ENCODE results near the gene PIGO.

The PIGO gene

DNA sequence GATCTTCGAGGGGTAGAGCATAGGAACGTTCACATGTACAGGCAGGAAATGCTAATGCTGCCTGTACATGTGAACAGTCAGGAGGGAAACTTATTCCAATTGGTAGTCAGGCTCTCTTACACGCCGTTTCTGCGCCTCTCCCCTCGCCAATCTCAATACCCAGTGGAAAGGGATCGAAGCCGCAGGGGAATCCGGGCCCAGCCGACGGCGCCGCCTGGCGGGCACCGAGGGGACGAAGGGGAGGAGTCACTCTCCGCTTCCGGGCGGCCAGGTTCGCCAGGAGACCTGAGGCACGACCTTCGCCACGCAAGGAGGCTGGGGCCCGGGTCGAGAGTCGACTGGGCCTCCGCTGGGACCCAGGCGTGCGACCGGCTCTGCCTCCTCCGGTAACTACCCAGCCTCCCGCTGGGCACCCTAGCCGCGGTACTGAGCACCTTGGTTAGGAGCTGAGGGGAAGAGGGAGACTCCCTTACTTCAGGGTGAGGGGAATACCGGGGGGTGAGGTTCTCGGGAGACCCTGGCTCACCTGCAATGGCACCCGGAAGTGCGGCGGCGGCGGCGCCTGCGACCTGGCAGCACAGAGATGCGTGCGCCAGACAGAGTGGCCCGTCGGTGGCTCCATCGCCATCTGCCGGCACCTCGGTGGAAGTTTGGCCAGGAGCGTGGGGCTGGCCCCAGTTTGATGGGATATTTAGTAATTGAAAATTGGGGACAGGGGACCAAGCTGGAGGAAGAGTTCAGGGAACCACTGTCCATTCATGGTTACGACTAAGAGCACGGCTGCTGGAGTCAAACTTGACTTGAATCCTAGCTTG, at the start of gene PIGO:
Gene PIGO, minus strand, starts transcription at position 557 of the 815 bp plus-strand sequence. CDS start 1,026 bp downstream, outside the sequence.
- H3K4me3 ChIP-seq (ENCODE audit: low read depth, low read length), result peak within 1 kb of the TSS; percentile 96
- H3K9me3 ChIP-seq (ENCODE audit: control insufficient read depth, insufficient read depth, low read depth, low read length), result no peaks in the 10 kb centered on the region
- H3K9ac ChIP-seq (ENCODE audit: low read length), result peak within 1 kb of the TSS; percentile 99
- H3K27me3 ChIP-seq (ENCODE audit: control insufficient read depth, insufficient read depth, low read length), result no peaks in the 10 kb centered on the region
- H3K27ac ChIP-seq (ENCODE audit: low read depth, low read length), result peak within 1 kb of the TSS; percentile 98
- H3K4me1 ChIP-seq (ENCODE audit: control insufficient read depth, insufficient read depth, low read length), result peaks cover 2% of the 10 kb centered on the region; the same call in 1 of the 2 replicates
- peaks cover 56% of the 10 kb centered on the region for H3K36me3 ChIP-seq (ENCODE audit: control insufficient read depth, insufficient read depth, low read length)

- Histone ChIP-seq H3K27ac (ENCODE audit: low read depth, low read length) (no peak overlapping the region), H3K4me1 (ENCODE audit: control insufficient read depth, insufficient read depth, low read length) (no peaks in the 10 kb centered on the region), H3K36me3 (ENCODE audit: control insufficient read depth, insufficient read depth, low read length) (no peaks in the 10 kb centered on the region), H3K9me3 (ENCODE audit: control insufficient read depth, insufficient read depth, low read depth, low read length) (peaks cover 46% of the 10 kb centered on the region), H3K9ac (ENCODE audit: low read length) (no peak overlapping the region), H3K4me3 (ENCODE audit: low read depth, low read length) (no peak overlapping the region), H3K27me3 (ENCODE audit: control insufficient read depth, insufficient read depth, low read length) (no peaks in the 10 kb centered on the region)
Observed at GRCh38 chr9:35142037-35142436, 45.6 kb upstream of the PIGO start.

- H3K4me1 ChIP-seq (ENCODE audit: control insufficient read depth, insufficient read depth, low read length), result no peaks in the 10 kb centered on the region
- no peak overlapping the region for H3K9ac ChIP-seq (ENCODE audit: low read length)
- H3K36me3 ChIP-seq (ENCODE audit: control insufficient read depth, insufficient read depth, low read length), result no peaks in the 10 kb centered on the region
- H3K4me3 ChIP-seq (ENCODE audit: low read depth, low read length), result no peak overlapping the region
- peaks cover 40% of the 10 kb centered on the region for H3K9me3 ChIP-seq (ENCODE audit: control insufficient read depth, insufficient read depth, low read depth, low read length)
- no peaks in the 10 kb centered on the region for H3K27me3 ChIP-seq (ENCODE audit: control insufficient read depth, insufficient read depth, low read length)
- no peak overlapping the region for H3K27ac ChIP-seq (ENCODE audit: low read depth, low read length)
Observed at GRCh38 chr9:35140093-35140492, 43.7 kb upstream of the PIGO start.

- Histone ChIP-seq H3K27me3 (ENCODE audit: control insufficient read depth, insufficient read depth, low read length) (no peaks in the 10 kb centered on the region), H3K9me3 (ENCODE audit: control insufficient read depth, insufficient read depth, low read depth, low read length) (peaks cover 29% of the 10 kb centered on the region), H3K9ac (ENCODE audit: low read length) (no peak overlapping the region), H3K4me3 (ENCODE audit: low read depth, low read length) (no peak overlapping the region), H3K36me3 (ENCODE audit: control insufficient read depth, insufficient read depth, low read length) (no peaks in the 10 kb centered on the region), H3K4me1 (ENCODE audit: control insufficient read depth, insufficient read depth, low read length) (no peaks in the 10 kb centered on the region), H3K27ac (ENCODE audit: low read depth, low read length) (no peak overlapping the region)
Observed at GRCh38 chr9:35136866-35137265, 40.5 kb upstream of the PIGO start.

DNA sequence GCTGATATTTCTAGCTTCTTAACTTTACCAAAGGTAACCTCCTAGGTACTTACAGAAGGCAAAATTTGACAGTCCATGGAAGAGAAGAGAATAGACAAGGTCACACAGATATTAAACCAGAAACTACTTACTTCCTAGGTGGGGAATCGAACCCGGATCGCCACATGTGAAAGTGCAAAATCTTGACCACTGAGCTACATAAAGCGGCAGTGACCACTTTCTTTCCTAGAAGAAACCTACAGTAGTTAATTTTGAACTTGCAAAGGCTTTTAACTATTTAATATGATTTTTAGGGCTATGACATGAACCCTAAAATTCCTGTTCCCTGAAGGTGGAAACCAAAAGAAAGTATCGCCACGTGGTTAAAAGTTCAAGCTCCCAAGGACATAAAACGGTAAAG, 39.6 kb upstream of the PIGO start:
- no peaks in the 10 kb centered on the region for H3K27me3 ChIP-seq (ENCODE audit: control insufficient read depth, insufficient read depth, low read length)
- no peak overlapping the region for H3K27ac ChIP-seq (ENCODE audit: low read depth, low read length)
- no peaks in the 10 kb centered on the region for H3K4me1 ChIP-seq (ENCODE audit: control insufficient read depth, insufficient read depth, low read length)
- H3K9ac ChIP-seq (ENCODE audit: low read length), result no peak overlapping the region
- H3K4me3 ChIP-seq (ENCODE audit: low read depth, low read length), result no peak overlapping the region
- peaks cover 22% of the 10 kb centered on the region for H3K9me3 ChIP-seq (ENCODE audit: control insufficient read depth, insufficient read depth, low read depth, low read length)
- H3K36me3 ChIP-seq (ENCODE audit: control insufficient read depth, insufficient read depth, low read length), result no peaks in the 10 kb centered on the region

DNA sequence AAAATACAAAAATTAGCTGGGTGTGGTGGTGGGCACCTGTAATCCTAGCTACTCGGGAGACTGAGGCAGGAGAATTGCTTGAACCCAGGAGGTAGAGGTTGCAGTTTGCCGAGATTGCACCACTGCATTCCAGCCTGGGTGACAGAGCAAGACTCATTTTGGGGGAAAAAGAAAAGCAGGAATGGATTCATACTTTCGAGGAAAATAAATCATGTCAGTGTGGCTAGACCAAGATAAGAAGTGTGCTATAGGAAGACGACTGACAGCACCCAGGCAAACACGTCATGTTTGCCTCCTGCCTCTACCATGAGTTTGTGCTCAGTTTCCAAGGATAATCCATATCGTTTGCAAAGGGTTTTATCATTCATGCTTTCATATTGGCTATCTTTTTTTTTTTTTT, 38.5 kb upstream of the PIGO start:
- H3K27ac ChIP-seq (ENCODE audit: low read depth, low read length), result no peak overlapping the region
- no peak overlapping the region for H3K4me3 ChIP-seq (ENCODE audit: low read depth, low read length)
- H3K27me3 ChIP-seq (ENCODE audit: control insufficient read depth, insufficient read depth, low read length), result no peaks in the 10 kb centered on the region
- H3K4me1 ChIP-seq (ENCODE audit: control insufficient read depth, insufficient read depth, low read length), result no peaks in the 10 kb centered on the region
- no peak overlapping the region for H3K9ac ChIP-seq (ENCODE audit: low read length)
- H3K9me3 ChIP-seq (ENCODE audit: control insufficient read depth, insufficient read depth, low read depth, low read length), result peaks cover 18% of the 10 kb centered on the region
- no peaks in the 10 kb centered on the region for H3K36me3 ChIP-seq (ENCODE audit: control insufficient read depth, insufficient read depth, low read length)

DNA sequence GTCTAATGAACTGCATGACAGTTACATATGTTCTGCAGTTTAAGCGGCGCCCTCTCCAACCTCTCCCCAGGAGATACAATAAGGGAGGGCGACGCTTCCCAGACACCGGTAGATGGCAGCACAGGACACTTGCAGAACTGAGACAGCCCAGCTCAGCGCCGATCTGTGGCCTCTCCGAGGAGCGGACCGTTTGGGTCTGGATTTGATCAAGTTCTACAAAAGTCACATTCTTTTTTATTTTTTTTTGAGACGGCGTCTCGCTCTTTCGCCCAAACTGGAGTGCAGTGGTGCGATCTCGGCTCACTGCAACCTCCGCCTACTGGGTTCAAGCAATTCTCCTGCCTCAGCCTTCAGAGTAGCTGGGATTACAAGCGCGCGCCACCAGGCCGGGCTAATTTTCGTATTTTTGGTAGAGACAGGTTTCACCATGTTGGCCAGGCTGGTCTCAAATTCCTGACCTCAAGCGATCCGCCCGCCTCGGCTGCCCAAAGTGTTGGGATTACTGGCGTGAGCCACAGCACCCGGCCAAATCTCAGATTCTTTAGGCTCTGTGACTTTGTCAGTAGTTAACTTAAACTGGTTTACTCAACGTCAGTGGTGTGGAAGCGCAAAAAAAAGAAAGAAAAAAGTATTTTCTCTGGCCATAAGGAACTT, 20.6 kb upstream of the PIGO start:
- Histone ChIP-seq H3K27me3 (ENCODE audit: control insufficient read depth, insufficient read depth, low read length) (no peaks in the 10 kb centered on the region), H3K4me3 (ENCODE audit: low read depth, low read length) (peak overlapping the region; percentile 63), H3K4me1 (ENCODE audit: control insufficient read depth, insufficient read depth, low read length) (peaks cover 24% of the 10 kb centered on the region), H3K9ac (ENCODE audit: low read length) (peak overlapping the region; percentile 65), H3K36me3 (ENCODE audit: control insufficient read depth, insufficient read depth, low read length) (no peaks in the 10 kb centered on the region), H3K9me3 (ENCODE audit: control insufficient read depth, insufficient read depth, low read depth, low read length) (no peaks in the 10 kb centered on the region), H3K27ac (ENCODE audit: low read depth, low read length) (no peak overlapping the region)

GRCh38 chr9:35116539-35116897, 20.1 kb upstream of the PIGO start:
- Histone ChIP-seq H3K36me3 (ENCODE audit: control insufficient read depth, insufficient read depth, low read length) (no peaks in the 10 kb centered on the region), H3K9ac (ENCODE audit: low read length) (peak overlapping the region; percentile 12), H3K9me3 (ENCODE audit: control insufficient read depth, insufficient read depth, low read depth, low read length) (no peaks in the 10 kb centered on the region), H3K27me3 (ENCODE audit: control insufficient read depth, insufficient read depth, low read length) (no peaks in the 10 kb centered on the region), H3K4me1 (ENCODE audit: control insufficient read depth, insufficient read depth, low read length) (peaks cover 27% of the 10 kb centered on the region), H3K27ac (ENCODE audit: low read depth, low read length) (no peak overlapping the region), H3K4me3 (ENCODE audit: low read depth, low read length) (peak overlapping the region; percentile 63)

DNA sequence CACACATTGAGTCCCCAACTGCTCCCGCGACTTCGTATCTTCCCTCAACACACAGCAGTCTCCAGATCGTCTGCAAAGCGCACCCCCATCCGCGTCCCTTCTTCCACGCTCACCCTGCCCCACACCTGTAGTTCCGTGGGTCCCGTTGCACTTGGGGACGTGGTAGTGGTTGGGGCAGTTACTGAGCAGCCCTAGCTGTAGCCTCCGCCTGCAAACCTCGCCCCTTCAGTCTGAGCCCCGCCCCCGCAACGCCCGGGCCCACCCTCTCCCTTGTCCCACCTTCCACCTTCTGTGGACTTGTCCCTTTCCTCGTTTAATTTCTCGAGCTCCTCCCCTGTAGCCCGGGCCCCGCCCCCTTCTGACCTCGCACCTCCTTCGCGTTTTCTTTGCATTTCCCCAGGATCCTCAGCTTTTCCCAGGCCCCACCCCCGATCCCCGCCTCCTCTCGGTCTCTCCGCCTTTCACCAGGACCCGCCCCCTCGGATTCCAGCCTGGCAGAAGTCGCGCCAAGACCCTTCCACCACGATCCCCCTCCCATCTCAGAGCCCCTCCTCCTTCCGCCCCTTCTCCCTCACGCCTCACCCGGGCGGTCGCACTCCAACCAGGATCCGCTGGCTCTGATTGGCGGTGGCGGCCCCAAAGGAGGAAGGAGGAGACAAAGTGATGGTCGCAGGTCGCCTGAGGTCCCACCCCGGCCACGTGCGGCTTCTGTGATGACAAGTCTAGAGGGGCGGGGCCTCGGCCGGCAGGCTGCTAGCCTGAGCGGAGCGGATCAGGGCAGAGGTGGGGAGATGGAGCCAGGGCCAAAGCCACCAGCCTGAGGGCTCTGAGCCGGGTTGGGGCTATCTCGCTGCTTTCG, 19.5 kb upstream of the PIGO start, which contains the start of gene ATOSB:
Gene ATOSB, minus strand, starts transcription at position 183 of the 859 bp plus-strand sequence. CDS start 7,588 bp downstream, outside the sequence.
- peaks cover 27% of the 10 kb centered on the region for H3K4me1 ChIP-seq (ENCODE audit: control insufficient read depth, insufficient read depth, low read length)
- H3K9me3 ChIP-seq (ENCODE audit: control insufficient read depth, insufficient read depth, low read depth, low read length), result no peaks in the 10 kb centered on the region
- H3K4me3 ChIP-seq (ENCODE audit: low read depth, low read length), result peak within 1 kb of the TSS; percentile 98
- no peaks in the 10 kb centered on the region for H3K27me3 ChIP-seq (ENCODE audit: control insufficient read depth, insufficient read depth, low read length)
- H3K36me3 ChIP-seq (ENCODE audit: control insufficient read depth, insufficient read depth, low read length), result no peaks in the 10 kb centered on the region
- peak within 1 kb of the TSS; percentile 15; the same call in 1 of the 2 replicates for H3K27ac ChIP-seq (ENCODE audit: low read depth, low read length)
- H3K9ac ChIP-seq (ENCODE audit: low read length), result peak within 1 kb of the TSS; percentile 69

GRCh38 chr9:35114840-35115628, 18.6 kb upstream of the PIGO start:
- Histone ChIP-seq H3K9ac (ENCODE audit: low read length) (peak overlapping the region; percentile 69), H3K9me3 (ENCODE audit: control insufficient read depth, insufficient read depth, low read depth, low read length) (no peaks in the 10 kb centered on the region), H3K4me3 (ENCODE audit: low read depth, low read length) (peak overlapping the region; percentile 98), H3K4me1 (ENCODE audit: control insufficient read depth, insufficient read depth, low read length) (peaks cover 36% of the 10 kb centered on the region), H3K27ac (ENCODE audit: low read depth, low read length) (peak overlapping the region; percentile 15; the same call in 1 of the 2 replicates), H3K27me3 (ENCODE audit: control insufficient read depth, insufficient read depth, low read length) (no peaks in the 10 kb centered on the region), H3K36me3 (ENCODE audit: control insufficient read depth, insufficient read depth, low read length) (no peaks in the 10 kb centered on the region)
